ENCODE measurements around the gene SLC16A8.
A peak's percentile ranks its signal among the peaks of the same experiment; 100 is the strongest.
"Not testable (repeated sequence)": the region's sequence is repeated elsewhere in the genome, so short reads cannot be mapped to it uniquely, and the experiment has no call there.

SLC16A8 gene

GRCh38 chr22:38083931-38084631, at the start of gene SLC16A8:
TSS of gene SLC16A8 (minus strand) at chr22:38084184. CDS start at chr22:38082873, 1,311 bp downstream.
- no peak for DNase-seq (ENCODE audit: low spot score)

- no peak for DNase-seq (ENCODE audit: low spot score)
These were observed 49.3 kb upstream of the SLC16A8 start for GRCh38 chr22:38133331-38133730.

GRCh38 chr22:38132794-38133193, 48.8 kb upstream of the SLC16A8 start:
- DNase-seq (ENCODE audit: low spot score) = no peak

GRCh38 chr22:38132136-38132535, 48.2 kb upstream of the SLC16A8 start:
- DNase-seq (ENCODE audit: low spot score) = no peak

- DNase-seq (ENCODE audit: low spot score) = no peak
These were observed 47.4 kb upstream of the SLC16A8 start for GRCh38 chr22:38131399-38131798.

GRCh38 chr22:38129856-38130255, 45.9 kb upstream of the SLC16A8 start:
- DNase-seq (ENCODE audit: low spot score) = no peak

- DNase-seq (ENCODE audit: low spot score) = no peak
These were observed 45.0 kb upstream of the SLC16A8 start for GRCh38 chr22:38129021-38129420.

GRCh38 chr22:38127869-38128268, 43.9 kb upstream of the SLC16A8 start:
- no peak for DNase-seq (ENCODE audit: low spot score)

- DNase-seq (ENCODE audit: low spot score) = no peak
These were observed 43.1 kb upstream of the SLC16A8 start for GRCh38 chr22:38126928-38127668.

- peak; percentile 52 for DNase-seq (ENCODE audit: low spot score)
These were observed 41.8 kb upstream of the SLC16A8 start for GRCh38 chr22:38125751-38126201.

- no peak for DNase-seq (ENCODE audit: low spot score)
These were observed 41.1 kb upstream of the SLC16A8 start for GRCh38 chr22:38125038-38125610.

GRCh38 chr22:38124236-38124974, 40.4 kb upstream of the SLC16A8 start:
- no peak for DNase-seq (ENCODE audit: low spot score)

- DNase-seq (ENCODE audit: low spot score) = no peak
These were observed 38.6 kb upstream of the SLC16A8 start for GRCh38 chr22:38122616-38123015.

- DNase-seq (ENCODE audit: low spot score) = no peak
These were observed 36.6 kb upstream of the SLC16A8 start for GRCh38 chr22:38120359-38121110.

- not testable (repeated sequence) for DNase-seq (ENCODE audit: low spot score)
These were observed 34.8 kb upstream of the SLC16A8 start for GRCh38 chr22:38118747-38119146.

GRCh38 chr22:38118182-38118581, 34.2 kb upstream of the SLC16A8 start:
- no peak for DNase-seq (ENCODE audit: low spot score)

- DNase-seq (ENCODE audit: low spot score) = not testable (repeated sequence)
These were observed 33.6 kb upstream of the SLC16A8 start for GRCh38 chr22:38117556-38117955.

- DNase-seq (ENCODE audit: low spot score) = no peak
These were observed 31.6 kb upstream of the SLC16A8 start for GRCh38 chr22:38115423-38116205.

- peak; percentile 79 for DNase-seq (ENCODE audit: low spot score)
These were observed 30.8 kb upstream of the SLC16A8 start for GRCh38 chr22:38114484-38115398.

- DNase-seq (ENCODE audit: low spot score) = no peak
These were observed 28.4 kb upstream of the SLC16A8 start for GRCh38 chr22:38112381-38112780.
